IPS-20b (cell line): ENCODE measurements around the gene CFAP77.

ENCODE experiments used
- H3K27ac ChIP-seq: one replicate; pipeline ENCODE4 v1.5.1; 2013; ENCODE audit warnings: low read length
- H3K27me3 ChIP-seq: 2 replicates; pipeline ENCODE4 v1.6.1; 2013; ENCODE audit warnings: mild to moderate bottlenecking, low read length, inconsistent platforms; ENCODE audit not compliant: insufficient read depth
- H3K36me3 ChIP-seq: 2 replicates; pipeline ENCODE4 v1.6.1; 2013; ENCODE audit warnings: low read depth, mild to moderate bottlenecking, inconsistent platforms, low read length, moderate library complexity; ENCODE audit not compliant: insufficient read depth
- H3K4me1 ChIP-seq: 2 replicates; pipeline ENCODE4 v1.6.1; 2013; ENCODE audit warnings: mild to moderate bottlenecking, control low read depth, inconsistent platforms, low read length, moderate library complexity; ENCODE audit not compliant: insufficient read depth
- H3K4me3 ChIP-seq: 2 replicates; pipeline ENCODE4 v1.5.1; 2013; ENCODE audit warnings: mild to moderate bottlenecking, low read length, inconsistent platforms
- H3K9ac ChIP-seq: 2 replicates; pipeline ENCODE4 v1.6.1; 2013; ENCODE audit warnings: low read depth, mild to moderate bottlenecking, inconsistent platforms, low read length, moderate library complexity
- H3K9me3 ChIP-seq: 2 replicates; pipeline ENCODE4 v1.6.1; 2013; ENCODE audit warnings: mild to moderate bottlenecking, low read depth, low read length, inconsistent platforms; ENCODE audit not compliant: insufficient read depth

CFAP77 gene

DNA sequence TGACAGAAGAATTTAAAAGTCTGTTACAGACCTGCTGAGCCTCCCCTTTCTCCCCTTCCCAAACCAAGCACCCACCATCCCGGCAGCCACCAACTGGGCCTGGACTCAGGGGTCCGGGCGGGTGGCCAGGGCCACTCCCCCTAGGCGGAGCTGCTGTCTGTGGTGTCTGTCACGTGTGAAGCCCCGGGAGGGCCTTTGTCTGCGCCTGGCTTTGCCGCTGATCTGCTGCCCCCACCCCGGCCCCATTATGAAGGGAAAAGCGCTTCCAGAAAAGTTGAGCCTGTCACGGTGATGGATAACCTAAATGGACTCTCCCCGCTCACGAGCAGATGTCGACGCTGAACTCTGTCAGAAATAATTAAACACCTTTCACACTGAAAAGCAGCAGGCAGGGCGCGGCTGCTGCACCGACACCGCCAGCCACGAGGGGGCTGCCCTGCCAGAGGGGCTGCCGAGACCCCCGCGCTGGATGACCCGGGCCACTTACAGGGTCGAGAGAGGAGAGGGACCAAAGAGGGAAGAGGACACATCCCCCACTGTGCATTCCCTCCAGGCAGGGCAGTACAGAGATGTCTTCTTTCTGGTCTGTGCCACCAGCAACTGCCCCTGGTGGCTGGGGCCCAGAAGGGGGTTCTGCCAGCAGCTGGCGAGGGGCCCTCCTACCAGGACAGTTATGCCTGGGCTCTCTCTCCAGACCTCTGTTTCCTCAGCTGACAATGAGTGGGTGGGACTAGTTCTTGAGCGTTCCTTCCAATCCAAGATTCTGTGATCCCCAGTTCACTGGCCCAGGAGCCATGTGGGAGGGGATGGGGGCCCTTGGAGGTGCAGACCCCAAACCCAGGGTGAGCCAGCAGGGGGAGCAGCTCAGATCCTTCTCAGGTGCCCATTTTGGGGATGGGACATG, 136.4 kb downstream of the CFAP77 start:
- no peaks in the 10 kb centered on the region for H3K36me3 ChIP-seq
- peak overlapping the region; percentile 61 for H3K4me3 ChIP-seq
- no peak overlapping the region for H3K27ac ChIP-seq
- no peaks in the 10 kb centered on the region for H3K4me1 ChIP-seq
- H3K27me3 ChIP-seq, result no peaks in the 10 kb centered on the region
- no peak overlapping the region; the same call in 1 of the 2 replicates for H3K9ac ChIP-seq
- no peaks in the 10 kb centered on the region for H3K9me3 ChIP-seq

DNA sequence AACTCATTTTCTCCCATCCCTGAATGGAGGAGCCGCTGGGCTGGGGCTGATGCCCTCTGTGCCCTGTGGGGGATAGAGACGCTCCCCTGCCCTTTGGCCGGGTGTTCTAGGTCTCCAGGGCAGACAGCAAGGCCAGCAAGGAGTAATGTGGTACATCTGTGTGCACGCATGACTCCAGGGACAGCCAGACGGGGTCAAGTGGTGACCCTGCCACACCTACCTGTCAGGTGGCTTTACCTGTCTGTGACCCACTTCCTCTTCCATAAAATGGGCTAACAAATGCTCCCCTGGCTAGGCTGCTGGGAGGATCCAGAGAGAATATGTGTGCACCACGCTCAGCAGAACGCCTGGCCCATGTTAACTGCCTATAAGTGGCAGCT, 137.0 kb downstream of the CFAP77 start:
- Histone ChIP-seq H3K27me3 (no peaks in the 10 kb centered on the region), H3K9me3 (no peaks in the 10 kb centered on the region), H3K27ac (no peak overlapping the region), H3K4me3 (no peak overlapping the region; the same call in 1 of the 2 replicates), H3K36me3 (no peaks in the 10 kb centered on the region), H3K9ac (no peak overlapping the region), H3K4me1 (no peaks in the 10 kb centered on the region)

DNA sequence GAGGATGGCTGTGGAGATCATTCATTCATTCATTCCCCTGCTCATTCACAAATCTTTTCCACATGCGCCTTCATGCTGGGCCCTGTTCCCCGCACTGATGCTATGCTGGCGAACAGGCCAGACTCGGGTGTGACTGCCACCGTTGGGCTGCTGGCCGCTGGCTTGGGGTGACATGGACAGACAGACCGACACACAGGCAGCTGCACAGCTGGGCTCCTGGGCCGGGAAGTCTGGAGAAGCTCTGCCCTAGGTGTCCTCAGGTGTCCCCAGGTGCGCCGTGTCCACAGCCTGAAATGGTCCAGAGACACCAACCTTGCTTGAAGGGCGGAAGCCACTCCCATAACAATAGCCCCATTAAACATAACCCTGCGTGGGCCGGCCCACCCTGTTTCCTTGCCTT, 137.4 kb downstream of the CFAP77 start:
- H3K36me3 ChIP-seq, result no peaks in the 10 kb centered on the region
- no peak overlapping the region for H3K4me3 ChIP-seq
- no peak overlapping the region for H3K9ac ChIP-seq
- H3K27me3 ChIP-seq, result no peaks in the 10 kb centered on the region
- H3K9me3 ChIP-seq, result no peaks in the 10 kb centered on the region
- no peaks in the 10 kb centered on the region for H3K4me1 ChIP-seq
- H3K27ac ChIP-seq, result no peak overlapping the region

DNA sequence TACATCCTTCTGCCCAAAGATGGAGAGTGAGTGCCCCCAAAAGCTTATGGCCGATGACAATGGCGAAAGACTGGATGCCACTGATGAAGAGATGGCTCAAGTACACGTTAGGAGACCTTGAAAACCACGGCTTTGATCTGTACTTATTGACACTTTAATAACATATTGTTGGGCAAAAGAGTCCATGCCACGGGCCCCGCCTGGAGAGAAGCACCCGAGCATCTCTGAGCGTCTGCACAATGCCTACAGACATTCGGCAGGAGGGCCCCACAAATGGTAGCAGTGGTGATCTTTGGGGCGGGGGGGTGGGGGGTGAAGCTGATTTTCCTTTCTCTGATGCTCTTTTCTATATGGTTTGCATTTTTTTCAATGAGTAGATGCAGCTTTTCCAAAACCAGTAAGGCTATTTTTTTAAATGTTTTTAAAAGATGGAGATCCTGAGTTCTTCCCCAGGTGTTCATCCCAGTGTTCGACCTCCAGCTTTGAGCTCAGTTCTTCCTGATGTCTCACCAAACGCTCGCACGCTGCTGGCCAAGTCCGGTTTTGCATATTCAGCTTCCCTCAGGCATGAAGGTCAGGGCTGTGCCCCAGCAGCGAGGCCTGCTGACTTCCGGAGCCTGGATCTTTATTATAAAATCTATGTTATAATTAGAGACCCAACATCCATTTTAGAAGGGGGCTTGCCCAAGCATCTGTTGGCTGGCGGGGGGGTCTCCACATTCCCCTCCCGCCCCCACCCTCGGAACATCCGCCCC, 138.1 kb downstream of the CFAP77 start:
- Histone ChIP-seq H3K27me3 (no peaks in the 10 kb centered on the region), H3K4me3 (no peak overlapping the region), H3K9ac (no peak overlapping the region), H3K27ac (no peak overlapping the region), H3K4me1 (no peaks in the 10 kb centered on the region), H3K36me3 (no peaks in the 10 kb centered on the region), H3K9me3 (no peaks in the 10 kb centered on the region)

DNA sequence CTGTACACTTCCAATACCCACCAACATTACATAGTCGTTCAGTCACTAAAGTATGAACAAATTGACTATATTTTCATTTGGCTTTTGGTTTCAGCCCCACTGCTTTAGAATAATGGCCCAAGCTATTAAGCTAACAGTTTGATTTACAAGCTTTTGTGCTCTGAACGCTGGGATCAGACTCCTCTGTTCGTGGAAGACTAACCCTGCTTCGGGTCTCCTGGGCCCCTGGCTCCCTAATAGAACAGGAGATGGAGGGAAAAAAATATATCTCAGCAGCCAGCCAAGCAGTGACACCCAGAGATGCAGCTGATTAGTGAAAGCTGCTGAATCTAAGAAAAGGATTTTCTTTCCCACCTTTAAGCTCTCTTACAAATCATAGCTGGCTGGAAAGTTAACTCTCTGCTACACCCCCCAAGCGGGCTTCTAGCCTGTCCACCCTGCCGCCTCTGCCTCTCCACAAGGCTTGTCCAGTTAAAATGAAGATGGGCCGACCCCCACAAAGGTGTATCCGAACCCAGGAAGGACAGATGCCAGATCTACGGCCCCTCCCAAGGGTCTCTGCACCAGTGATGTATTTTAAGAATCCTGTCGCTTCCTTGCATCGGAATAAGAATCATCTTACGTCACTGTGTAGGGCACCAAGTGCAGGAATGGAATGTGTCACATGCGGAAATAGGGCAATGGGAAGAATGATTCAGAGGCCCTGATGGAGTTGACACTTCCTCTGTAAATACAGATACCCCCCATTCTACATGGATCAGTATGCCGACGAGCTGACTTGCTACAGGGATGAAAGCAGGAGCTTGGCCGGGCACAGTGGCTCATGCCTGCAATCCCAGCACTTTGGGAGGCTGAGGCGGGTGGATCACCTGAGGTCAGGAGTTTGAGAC, 139.0 kb downstream of the CFAP77 start:
- no peak overlapping the region for H3K4me3 ChIP-seq
- H3K27me3 ChIP-seq, result no peaks in the 10 kb centered on the region
- H3K36me3 ChIP-seq, result no peaks in the 10 kb centered on the region
- H3K9ac ChIP-seq, result no peak overlapping the region
- no peaks in the 10 kb centered on the region for H3K4me1 ChIP-seq
- no peaks in the 10 kb centered on the region for H3K9me3 ChIP-seq
- no peak overlapping the region for H3K27ac ChIP-seq

DNA sequence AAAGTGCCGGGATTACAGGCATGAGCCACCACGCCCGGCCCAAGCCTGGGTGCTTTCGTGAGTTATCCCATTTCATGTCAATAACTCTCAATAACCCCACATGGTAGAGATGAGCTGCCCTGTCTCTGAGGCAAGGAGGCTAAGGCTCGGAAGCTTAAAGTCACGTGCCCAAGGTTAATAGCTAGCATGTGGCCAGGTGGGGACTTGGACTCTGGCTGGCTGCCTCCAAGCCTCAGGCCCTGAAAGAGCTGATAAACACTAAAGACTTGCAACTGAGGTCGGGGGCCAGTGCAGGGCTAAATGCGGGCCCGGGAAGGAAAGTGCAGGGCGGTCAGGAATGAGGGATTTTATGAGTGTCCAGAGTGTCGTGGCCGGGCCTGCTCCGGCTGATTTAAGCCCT, 141.5 kb downstream of the CFAP77 start:
- H3K9me3 ChIP-seq, result no peaks in the 10 kb centered on the region
- no peak overlapping the region for H3K9ac ChIP-seq
- H3K27me3 ChIP-seq, result no peaks in the 10 kb centered on the region
- no peaks in the 10 kb centered on the region for H3K36me3 ChIP-seq
- H3K27ac ChIP-seq, result no peak overlapping the region
- H3K4me1 ChIP-seq, result no peaks in the 10 kb centered on the region
- no peak overlapping the region for H3K4me3 ChIP-seq

DNA sequence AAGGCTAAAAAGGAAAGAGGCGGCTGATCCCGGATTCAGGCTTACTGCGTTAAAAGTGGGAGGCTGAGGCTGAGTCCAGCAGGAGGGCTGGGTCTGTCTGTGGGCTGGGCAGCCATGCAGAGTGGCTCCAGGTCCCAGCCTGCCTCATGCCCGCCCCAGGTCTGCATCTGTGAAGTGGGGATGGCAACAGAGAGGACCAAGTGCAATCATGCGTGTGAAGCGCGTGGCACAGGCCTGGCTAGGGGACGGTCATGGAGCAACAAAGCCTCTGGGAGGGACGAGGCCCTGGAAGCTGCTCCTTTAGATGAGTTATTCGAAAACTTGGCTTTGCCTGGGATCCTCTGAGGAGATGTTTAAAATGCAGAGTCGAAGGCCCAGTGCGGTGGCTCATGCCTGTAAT, 142.0 kb downstream of the CFAP77 start:
- H3K4me3 ChIP-seq, result no peak overlapping the region
- H3K27me3 ChIP-seq, result no peaks in the 10 kb centered on the region
- H3K36me3 ChIP-seq, result no peaks in the 10 kb centered on the region
- no peak overlapping the region for H3K9ac ChIP-seq
- H3K4me1 ChIP-seq, result no peaks in the 10 kb centered on the region
- H3K9me3 ChIP-seq, result no peaks in the 10 kb centered on the region
- H3K27ac ChIP-seq, result no peak overlapping the region

DNA sequence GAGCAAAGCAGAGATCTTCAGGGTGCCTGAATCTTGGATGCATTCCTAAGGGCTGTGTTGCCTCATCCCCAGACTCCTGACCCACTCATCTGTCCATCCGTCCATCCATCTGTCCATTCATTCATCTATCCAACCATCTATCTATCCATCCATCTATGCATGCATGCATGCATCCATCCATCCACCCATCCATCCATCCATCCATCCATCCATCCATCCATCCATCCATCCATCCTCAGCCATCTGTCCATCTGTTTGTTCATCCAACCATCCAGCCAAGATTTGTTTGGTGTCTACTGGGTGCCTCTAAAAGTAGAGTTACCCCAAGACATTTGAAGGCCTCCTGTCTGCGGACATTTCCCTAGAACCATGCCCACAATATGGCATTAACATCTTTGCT, 144.7 kb downstream of the CFAP77 start:
- Histone ChIP-seq H3K4me1 (no peaks in the 10 kb centered on the region), H3K36me3 (no peaks in the 10 kb centered on the region), H3K27ac (no peak overlapping the region), H3K4me3 (no peak overlapping the region), H3K27me3 (no peaks in the 10 kb centered on the region), H3K9ac (no peak overlapping the region), H3K9me3 (peaks cover 5% of the 10 kb centered on the region)

DNA sequence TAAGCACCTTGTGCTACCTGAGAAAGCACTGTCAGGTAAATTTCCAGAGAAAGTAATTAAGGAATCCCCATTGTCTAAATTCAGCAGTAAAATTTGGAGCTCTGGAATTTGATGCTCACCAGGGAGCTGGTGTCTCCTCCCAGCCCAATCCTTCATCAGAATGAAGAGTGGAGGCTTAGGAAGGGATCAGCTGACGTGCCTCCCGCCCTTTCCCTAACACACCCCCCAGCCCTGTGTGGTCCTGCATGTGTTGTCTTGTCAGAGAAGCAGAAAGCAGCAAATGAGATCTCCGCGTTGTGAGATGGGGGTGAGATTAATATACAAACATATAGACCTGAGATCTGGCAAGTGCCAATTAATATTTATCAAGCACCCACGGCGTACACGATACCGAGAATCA, 145.5 kb downstream of the CFAP77 start:
- H3K9ac ChIP-seq, result no peak overlapping the region
- no peaks in the 10 kb centered on the region for H3K4me1 ChIP-seq
- H3K36me3 ChIP-seq, result no peaks in the 10 kb centered on the region
- H3K27ac ChIP-seq, result no peak overlapping the region
- no peaks in the 10 kb centered on the region for H3K27me3 ChIP-seq
- no peak overlapping the region for H3K4me3 ChIP-seq
- H3K9me3 ChIP-seq, result peaks cover 8% of the 10 kb centered on the region

DNA sequence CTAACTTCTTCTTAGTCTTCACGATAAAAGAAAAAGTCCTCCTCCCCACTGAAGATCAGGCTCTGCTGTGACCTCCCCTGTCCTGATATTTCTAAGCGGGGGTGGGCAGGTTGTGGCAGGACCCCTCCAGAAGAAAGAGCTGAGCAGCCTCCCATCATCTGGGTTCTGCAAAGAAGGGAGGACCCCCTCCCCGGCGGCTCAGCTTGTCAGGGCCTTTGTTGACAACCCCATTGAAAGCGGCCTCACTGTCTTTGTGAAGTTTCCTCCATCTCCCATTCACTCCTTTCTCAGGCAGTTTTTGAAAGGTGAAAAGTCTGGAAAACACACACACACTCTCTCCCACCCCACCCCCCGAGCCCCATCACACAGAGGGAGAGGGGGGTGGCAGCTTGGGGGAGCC, 146.2 kb downstream of the CFAP77 start:
- no peak overlapping the region for H3K9ac ChIP-seq
- no peaks in the 10 kb centered on the region for H3K36me3 ChIP-seq
- no peaks in the 10 kb centered on the region for H3K27me3 ChIP-seq
- H3K4me1 ChIP-seq, result no peaks in the 10 kb centered on the region
- no peak overlapping the region for H3K27ac ChIP-seq
- peaks cover 8% of the 10 kb centered on the region for H3K9me3 ChIP-seq
- H3K4me3 ChIP-seq, result no peak overlapping the region

DNA sequence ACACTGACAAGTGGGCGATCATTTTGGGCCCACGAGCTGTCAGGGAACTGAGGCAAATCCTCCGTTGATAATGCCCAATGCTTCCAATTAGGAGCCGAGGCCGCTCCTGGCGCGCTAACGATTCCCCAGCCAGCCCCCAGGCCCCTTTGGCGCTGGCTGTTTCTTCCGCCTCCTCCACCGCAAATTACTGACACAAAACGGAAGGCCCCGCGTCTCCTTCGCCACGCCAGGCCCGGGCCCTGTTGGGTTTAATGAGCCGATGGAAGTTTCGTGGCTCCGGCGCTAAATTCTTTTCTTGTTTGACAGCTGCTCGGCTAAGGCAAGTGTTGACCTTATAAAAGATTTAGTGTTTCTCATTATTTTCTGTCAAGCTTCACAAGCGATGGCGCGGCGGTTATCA, 146.7 kb downstream of the CFAP77 start:
- Histone ChIP-seq H3K9ac (no peak overlapping the region), H3K4me3 (no peak overlapping the region), H3K4me1 (no peaks in the 10 kb centered on the region), H3K9me3 (peaks cover 8% of the 10 kb centered on the region), H3K36me3 (no peaks in the 10 kb centered on the region), H3K27me3 (no peaks in the 10 kb centered on the region), H3K27ac (no peak overlapping the region)
